Bronchial smooth muscle cell (primary cell): ENCODE results near the gene NPM1. TPM values are rescaled to one million over a fixed set of nuclear protein-coding genes. Genes with fewer than 3 reads are reported as not detected.

ENCODE experiments used
- total RNA-seq: library from RNA; depleted of rRNA; stranded (reverse); fragments of >200 nt; gene quantifications from 2 replicates; pipeline ENCODE4 v1.2.1, GENCODE V29; 2014

The NPM1 gene
- total RNA-seq = 1,214 and 1,530 TPM in 2 replicates

GRCh38 chr5:171387345-171387969 is at the start of gene NPM1:
Gene NPM1, plus strand, starts transcription at chr5:171387849. Its CDS starts 100 bp downstream, at chr5:171387949.

GRCh38 chr5:171418982-171419687 is 31.5 kb downstream of the NPM1 start, which contains the start of gene FGF18:
Gene FGF18, plus strand, starts transcription at chr5:171419647. Its CDS starts 553 bp downstream, at chr5:171420200.

Other genes starting within 250 kb of the NPM1 start
- gene TLX3, start 78.6 kb upstream of the NPM1 start, total RNA-seq = not detected in 2 replicates
- gene FGF18, start 31.8 kb downstream of the NPM1 start, total RNA-seq = under 0.01 and 0.17 TPM in 2 replicates